NOMO-1 treated with dmso at 0.1 percent for 144 hours (cell line): ENCODE measurements around the gene SPCS3.
"Not testable (repeated sequence)": the region's sequence is repeated elsewhere in the genome, so short reads cannot be mapped to it uniquely, and the experiment has no call there.

Source experiments
- DNase-seq: peaks from one replicate; lab custom pipeline; 2025; ENCODE audit not compliant: unreplicated experiment; lab: John Stamatoyannopoulos, UW

Gene SPCS3

DNA sequence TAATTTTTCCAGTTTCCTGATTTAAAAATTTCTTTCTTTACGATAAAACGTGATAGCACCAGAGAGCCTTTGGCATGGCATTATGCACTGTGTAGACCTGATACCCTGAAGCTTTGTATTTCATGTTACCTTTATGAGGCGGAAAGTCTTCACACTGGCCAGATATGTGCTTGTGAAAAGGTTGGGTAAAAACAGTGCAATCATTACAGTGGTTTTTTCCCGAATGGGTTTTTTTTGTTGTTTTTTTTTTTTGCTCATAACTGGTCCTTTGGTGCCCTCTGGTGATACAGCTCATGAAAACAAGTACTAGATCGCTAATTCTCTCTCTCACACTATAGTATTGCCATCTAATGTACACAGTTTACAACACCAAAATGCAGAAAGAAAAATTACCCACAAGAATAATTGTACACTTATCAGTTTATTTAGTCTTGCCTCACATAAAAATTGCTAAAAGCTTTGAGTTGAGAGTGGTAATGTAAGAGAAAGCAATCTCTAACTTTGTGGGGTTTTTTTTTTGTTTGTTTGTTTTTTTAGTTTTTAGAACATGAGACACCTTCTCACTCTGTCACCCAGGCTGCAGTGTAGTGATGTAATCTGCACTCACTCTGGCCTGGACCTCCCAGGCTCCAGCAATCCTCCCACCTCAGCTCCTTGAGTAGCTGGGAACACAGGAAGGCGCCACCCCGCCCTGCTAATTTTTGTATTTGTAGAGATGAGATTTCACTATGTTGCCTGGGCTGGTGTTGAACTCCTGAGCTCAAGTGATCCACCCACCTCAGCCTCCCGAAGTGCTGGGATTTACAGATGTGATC lies 21.3 kb downstream of the SPCS3 start:
- DNase-seq, result no peak

DNA sequence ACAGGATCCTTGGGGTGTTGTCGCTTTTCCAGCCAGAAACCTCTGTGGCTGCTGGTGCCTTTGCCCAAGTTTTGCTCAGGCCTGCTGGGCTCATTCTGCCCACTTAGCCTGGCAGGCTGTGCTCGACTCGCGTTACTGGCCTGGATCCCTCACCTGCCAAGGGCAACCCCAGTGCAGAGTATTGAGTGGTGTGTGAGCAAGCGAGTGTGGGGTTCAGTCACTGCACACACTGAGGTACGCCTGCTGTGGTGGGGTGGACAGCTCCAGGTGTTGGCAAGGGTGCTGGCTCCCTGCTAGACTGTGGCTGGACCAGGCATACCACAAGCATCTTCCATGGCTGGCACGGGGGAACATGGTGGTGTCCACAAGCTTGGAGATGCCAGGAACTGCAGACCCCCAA lies 22.6 kb downstream of the SPCS3 start:
- DNase-seq, result no peak

DNA sequence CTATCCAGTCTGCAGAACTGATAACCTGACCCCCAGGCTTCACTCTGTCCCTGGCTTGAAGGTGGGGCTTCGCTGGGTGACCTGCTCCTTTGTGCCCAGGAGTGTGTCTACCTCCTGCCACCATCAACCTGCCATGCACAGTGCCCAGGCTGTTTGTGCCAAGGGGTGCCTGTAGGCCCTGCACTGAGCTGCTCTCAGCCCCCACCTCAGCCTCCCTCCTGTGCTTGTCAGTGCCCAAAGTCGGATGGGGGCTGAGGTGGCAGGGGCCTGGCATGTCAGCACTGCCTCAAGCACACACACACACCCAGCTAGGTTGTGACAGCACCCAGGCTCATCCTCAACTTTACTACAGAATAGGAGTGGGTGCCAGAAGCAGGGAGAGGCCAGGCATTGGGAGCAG lies 23.5 kb downstream of the SPCS3 start:
- DNase-seq, result no peak

DNA sequence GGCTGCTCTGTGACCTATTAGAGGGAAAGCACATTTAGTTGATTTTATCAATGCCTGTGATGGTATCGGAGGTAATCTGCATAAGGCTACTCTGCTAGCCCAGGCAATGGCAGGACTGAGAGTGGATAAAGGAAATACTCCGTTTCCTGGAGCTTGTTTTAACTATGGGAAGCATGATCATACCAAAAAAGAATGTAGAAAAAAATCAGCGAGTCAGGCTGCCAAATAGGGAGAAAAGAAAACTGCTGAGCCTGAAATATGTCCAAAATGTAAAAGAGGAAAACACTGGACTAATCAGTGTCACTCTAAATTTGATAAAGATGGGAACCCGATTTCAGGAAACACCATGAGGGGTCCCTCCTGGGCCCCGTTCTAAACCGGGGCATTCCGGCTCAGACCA lies 25.6 kb downstream of the SPCS3 start:
- DNase-seq, result not testable (repeated sequence)

DNA sequence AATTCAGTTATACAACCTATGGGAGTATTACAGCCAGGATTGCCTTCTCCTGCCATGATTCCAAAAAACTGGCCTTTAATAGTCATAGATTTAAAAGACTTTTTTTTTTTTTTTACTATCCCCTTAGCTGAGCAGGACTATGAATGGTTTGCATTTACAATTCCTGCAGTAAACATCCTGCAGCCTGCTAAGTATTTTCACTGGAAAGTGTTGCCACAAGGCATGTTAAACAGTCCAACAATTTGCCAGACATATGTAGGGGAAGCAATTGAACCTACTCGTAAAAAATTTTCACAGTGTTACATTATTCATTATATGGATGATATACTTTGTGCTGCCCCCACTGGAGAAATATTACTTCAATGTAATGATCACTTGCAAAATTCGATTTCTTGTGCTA lies 27.1 kb downstream of the SPCS3 start:
- not testable (repeated sequence) for DNase-seq

DNA sequence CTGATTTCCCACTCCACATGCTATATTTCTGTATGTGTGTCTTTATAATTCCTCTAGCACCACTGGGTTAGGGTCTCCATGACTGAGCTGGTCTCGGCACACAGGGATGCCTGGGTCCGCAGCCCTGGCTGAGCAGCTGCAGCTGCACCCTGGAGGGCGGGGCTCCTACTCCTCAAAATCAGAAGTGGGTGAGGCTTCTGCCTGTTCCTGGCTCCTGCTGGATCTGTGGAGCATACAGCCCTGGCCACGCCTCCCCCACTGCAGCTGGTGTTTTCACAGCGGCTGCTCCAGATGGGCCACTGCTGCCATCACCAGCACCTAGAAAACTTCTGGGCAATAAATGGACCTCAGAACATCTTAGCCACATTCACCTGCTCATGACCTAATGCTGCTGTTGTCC lies 30.9 kb downstream of the SPCS3 start:
- DNase-seq, result no peak

DNA sequence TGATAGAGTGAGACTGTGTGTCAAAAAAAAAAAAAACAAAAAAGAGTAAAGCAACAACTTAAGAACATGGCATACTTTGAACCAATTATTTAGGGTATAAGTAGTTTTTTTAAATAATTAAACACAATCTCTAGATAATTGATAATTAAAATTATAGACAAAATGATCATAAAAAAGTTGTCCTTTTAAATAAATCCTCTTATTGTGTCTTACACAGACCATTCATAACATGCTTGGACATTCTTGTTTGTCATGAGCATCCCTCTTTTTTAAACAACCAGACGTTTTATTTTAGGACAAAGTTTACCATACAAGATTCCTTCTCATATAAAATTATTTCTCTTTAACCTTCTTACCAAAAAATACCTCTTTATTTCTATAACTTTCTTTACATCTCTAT lies 35.1 kb downstream of the SPCS3 start:
- DNase-seq, result no peak

DNA sequence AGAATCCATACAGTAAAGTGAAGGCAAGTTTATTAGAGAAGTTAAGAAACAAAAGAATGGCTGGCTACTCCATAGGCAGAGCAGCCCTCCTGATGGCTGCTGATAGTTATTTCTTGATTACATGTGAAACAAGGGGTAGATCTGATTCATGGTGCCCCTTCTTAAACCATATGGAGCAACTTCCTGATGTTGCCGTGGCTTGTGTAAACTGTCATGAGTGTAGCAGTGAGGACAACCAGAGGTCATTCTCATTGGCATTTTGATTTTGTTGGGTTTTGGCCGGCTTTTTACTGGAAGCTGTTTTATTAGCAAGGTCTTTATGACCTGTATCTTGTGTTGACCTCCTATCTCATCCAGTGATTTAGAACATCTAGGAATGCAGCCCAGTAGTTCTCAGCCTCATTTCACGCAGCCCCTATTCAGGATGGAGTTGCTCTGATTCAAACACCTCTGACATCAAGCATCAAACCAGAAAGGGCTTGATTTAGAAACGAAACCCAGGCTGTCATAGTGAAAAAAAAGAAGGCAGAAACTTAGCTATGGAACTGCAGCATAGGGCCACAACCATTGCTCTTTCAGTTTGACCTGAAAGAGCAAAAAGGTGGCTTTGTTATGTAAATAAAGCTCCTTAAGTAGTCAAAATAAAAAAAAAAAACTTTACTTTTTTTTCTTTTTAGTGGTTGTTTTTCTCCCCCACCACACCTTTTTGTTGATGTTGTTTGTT lies 37.8 kb downstream of the SPCS3 start:
- DNase-seq, result no peak

- no peak for DNase-seq
These were observed 38.3 kb downstream of the SPCS3 start for GRCh38 chr4:176358083-176358469.

- no peak for DNase-seq
These were observed 39.8 kb downstream of the SPCS3 start for GRCh38 chr4:176359590-176359989.

GRCh38 chr4:176360446-176360845 lies 40.7 kb downstream of the SPCS3 start:
- no peak for DNase-seq

DNA sequence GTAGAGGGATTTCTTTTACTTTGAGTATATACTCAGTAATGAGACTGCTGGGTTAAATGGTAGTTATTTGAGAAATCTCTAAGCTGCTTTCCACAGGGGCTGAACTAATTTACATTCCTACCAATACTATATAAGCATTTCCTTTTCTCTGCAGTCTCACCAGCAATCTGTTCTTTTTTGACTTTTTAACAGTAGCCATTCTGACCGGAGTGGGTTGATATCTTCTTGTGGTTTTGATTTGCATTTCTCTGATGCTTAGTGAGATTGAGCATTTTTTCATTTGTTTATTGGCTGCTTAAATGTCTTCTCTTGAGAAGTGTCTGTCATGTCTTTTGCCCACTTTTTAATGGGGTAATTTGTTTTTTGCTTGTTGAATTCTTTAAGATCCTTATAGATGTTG lies 43.3 kb downstream of the SPCS3 start:
- no peak for DNase-seq

GRCh38 chr4:176367771-176368465 lies 48.2 kb downstream of the SPCS3 start:
- no peak for DNase-seq

- no peak for DNase-seq
These were observed 56.4 kb downstream of the SPCS3 start for GRCh38 chr4:176376032-176376614.

DNA sequence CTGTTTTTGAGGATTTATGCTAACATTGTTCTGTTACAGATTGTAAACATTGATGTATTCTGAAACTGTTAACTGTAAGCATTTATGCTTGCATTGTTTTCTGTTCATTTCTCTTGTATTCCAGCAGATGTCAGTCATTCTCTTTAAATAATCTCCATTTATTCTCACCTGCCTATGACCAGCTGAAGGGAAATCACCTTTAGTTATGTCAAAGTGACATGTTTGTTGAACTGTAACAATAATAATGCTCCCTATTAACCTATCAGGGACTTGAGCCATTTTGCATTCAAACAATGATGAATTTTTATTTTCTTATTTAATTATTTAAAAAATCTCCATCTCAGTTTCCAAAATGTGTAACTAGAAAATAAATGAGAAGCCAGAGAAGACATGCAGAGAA lies 58.0 kb downstream of the SPCS3 start:
- DNase-seq, result no peak

- no peak for DNase-seq
These were observed 60.8 kb downstream of the SPCS3 start for GRCh38 chr4:176380352-176381157.
